DMS79 treated with DMSO at 0.1 percent for 48 hours (cell line): ENCODE data around the gene FBXO31.
A peak's percentile ranks its signal among the peaks of the same experiment; 100 is the strongest.

ENCODE experiments used
- DNase-seq: peaks from one replicate; lab custom pipeline; 2025; lab: John Stamatoyannopoulos, UW

Gene FBXO31

GRCh38 chr16:87327798-87328495 is 55.6 kb downstream of the FBXO31 start:
- DNase-seq = no peak

DNA sequence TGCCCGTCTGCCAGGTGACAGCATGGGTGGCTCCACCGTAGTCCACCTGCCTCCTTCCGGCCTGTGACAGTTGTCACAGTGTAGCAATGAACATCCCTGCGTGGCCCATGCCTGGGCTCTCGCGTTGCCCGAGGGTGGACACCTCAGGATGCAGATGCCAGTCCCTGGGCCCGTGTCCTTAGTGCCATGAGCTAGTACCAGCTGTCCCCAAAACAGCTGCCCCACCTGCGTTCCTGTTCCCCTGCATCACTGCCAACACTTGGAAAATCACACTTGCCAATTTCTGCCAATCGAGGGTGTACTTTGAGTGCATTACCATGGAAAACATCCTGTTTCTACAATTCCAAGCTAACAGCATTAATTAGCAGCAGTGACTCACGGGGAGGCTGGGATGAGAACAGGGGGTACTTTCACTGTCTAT is 57.4 kb downstream of the FBXO31 start:
- DNase-seq = no peak

- DNase-seq = no peak
Observed at GRCh38 chr16:87325423-87325858, 58.1 kb downstream of the FBXO31 start.

- DNase-seq = no peak
Observed at GRCh38 chr16:87324411-87325275, 58.9 kb downstream of the FBXO31 start.

DNA sequence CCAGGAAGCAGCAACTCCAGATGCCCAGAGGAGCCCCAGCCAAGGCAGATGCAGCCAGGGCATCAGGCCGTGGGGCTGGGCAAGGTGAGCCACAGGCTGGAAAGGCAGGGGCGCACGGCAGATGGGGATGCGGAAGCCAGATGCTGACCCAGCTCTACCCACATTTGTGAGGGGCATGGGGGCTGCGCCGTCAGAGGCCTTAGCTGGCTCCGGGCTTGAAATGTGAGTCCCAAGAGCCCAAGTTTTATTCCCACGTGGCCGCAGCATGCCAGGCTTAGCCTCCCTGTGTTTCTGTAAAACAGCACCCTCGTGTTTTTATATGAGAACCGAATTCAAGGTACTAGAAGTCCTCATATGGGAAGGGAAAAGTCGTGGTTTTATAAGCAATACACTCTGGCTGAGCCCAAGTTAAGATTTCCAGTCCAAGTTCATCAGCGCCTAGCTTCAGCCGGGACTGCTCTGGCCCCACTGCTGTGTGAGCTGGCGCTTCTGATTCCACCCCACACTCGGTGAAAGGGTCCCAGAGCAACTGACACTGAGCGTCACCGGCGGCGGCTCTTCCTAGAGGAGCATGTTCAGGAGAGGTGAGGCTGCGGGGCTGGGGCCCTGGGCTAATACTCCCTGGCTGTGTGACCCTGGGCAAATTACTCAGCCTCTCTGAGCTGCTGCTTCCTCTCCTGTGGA is 59.7 kb downstream of the FBXO31 start:
- no peak for DNase-seq

DNA sequence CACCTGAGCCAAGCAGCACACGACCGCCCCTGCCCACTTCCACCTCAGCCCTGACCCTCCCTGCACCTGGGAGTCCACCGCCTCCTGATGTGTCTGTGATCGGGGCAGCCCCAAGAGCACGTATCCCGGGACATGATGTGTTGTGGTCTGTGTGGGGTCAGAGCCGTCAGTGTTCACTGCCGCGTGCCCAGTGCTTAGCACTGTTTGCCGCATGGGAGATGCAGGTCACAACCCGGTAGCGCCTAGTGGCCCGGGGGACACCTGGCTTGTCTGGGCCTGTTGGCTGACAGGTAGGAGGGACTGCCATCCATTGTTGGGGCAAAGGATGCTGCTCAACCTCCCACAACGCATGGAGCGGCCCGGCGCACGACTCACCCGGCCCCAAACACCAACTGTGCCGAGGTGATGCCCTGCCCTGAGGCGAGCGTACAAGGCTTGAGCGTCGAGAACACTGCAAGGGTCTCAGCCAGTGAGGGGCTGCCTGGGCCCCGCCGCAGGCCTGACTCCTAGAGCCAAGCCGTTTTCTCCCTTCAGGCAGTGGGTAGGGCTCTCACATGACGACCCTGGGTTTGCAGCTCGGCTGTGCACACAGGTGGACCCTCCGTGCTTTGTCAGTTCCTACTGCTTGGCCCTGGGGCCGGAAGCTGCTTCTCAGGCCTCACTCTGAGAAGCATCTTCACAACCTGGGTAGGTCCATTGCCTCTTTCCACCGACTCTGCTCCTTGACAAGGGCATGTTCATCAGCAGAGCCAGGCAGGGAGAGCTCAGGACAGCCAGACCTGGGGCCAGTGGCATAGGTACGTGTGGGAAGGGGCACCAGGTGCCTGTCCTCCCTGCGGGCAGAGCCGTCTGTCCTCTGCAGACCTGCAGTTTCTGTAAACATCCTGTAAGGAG is 60.5 kb downstream of the FBXO31 start:
- no peak for DNase-seq

DNA sequence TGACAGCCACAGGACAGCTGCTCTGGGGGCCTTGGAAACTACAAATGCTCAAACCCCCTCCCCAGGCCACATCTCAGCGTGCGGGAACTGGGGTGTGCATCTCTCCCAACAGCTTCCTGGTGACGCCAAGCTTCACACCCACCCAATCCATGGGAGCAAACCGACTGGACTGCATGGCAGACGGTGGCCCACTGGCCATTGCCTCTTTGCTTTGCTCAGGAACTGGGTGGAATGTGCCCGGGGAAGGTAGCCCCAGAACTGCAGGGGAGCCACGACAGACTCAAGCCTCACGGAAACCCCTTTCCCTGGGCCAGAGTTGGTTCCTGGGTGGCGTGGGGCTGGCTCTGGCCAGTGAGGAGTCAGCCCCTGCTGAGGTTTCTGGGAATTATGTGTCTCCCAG is 61.2 kb downstream of the FBXO31 start:
- no peak for DNase-seq

DNA sequence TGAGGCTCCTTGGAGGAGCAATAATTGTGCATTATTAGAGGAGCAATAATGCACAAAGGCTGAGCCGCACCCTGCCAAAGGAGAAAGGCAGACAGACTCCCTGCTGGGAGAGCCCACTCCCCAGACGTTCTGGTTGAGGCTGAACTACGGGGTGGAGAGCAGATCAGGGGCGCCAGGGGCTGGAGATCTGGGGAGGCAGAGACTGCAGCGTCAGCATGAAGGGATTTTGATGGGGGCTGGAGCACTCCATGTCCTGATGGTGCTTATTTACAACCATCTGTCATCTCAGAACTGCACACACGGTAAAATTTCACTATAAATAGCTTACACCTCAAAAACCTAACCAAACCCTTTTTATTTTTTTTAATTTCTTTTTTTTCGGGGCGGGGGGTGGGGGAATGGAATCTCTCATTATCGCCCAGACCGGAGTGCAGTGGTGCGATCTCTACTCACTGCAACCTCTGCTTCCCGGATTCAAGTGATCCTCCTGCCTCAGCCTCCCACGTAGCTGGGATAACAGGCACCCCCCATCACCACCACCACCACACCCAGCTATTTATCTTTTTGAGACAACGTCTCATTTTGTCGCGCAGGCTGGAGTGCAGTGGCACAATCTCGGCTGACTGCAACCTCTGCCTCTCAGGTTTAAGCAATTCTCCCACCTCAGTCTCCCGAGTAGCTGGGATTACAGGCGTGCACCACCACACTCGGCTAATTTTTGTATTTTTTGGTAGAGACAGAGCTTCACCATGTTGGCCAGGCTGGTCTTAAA is 62.1 kb downstream of the FBXO31 start:
- DNase-seq = no peak

DNA sequence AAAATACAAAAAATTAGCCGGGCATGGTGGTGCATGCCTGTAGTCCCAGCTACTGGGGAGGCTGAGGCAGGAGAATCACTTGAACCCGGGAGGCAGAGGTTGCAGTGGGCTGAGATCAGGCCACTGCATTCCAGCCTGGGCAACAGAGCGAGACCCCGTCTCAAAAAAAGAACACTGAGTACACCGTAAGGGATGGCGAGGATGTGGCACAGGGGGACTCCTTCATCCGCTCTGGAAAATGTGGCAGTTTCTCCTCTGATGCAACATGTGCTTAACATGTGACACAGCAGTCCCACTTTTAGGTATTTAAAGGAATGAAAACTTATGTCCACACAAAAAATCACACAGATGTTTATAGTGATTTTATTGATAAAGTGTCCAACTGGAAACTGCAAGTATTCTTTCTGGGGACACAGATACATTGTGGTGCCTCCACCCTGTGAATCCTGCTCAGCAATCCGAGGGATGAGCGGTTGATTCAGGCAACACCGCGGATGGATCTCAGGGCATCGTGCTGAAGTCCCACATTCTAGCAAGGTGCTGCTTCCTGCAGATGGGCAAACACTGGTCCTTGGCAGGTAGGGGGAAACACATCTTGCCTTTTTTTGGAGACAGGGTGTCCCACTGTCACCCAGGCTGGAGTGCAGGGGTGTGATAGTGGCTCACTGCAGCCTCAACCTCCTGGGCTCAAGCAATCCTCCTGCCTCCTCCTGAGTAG is 62.9 kb downstream of the FBXO31 start:
- no peak for DNase-seq

- no peak for DNase-seq
Observed at GRCh38 chr16:87319997-87320491, 63.5 kb downstream of the FBXO31 start.

DNA sequence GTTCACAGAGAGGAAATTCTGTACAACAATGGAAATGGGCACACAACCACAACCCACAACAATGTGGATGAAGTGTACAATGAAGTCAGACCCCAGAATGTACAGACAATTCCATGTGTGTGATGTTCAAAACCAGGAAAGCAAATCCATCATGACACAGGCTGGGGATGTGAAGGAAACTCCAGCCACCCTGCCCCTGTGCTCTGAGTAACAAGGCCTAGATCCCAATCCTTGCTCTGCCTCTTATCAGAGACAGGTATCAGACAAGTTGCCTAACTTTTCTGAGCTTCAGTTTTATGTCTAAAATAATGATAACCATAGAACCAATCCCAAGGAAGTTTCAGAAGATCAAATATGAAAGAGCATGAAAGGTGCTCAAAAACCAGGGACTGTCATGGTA is 64.6 kb downstream of the FBXO31 start:
- no peak for DNase-seq

DNA sequence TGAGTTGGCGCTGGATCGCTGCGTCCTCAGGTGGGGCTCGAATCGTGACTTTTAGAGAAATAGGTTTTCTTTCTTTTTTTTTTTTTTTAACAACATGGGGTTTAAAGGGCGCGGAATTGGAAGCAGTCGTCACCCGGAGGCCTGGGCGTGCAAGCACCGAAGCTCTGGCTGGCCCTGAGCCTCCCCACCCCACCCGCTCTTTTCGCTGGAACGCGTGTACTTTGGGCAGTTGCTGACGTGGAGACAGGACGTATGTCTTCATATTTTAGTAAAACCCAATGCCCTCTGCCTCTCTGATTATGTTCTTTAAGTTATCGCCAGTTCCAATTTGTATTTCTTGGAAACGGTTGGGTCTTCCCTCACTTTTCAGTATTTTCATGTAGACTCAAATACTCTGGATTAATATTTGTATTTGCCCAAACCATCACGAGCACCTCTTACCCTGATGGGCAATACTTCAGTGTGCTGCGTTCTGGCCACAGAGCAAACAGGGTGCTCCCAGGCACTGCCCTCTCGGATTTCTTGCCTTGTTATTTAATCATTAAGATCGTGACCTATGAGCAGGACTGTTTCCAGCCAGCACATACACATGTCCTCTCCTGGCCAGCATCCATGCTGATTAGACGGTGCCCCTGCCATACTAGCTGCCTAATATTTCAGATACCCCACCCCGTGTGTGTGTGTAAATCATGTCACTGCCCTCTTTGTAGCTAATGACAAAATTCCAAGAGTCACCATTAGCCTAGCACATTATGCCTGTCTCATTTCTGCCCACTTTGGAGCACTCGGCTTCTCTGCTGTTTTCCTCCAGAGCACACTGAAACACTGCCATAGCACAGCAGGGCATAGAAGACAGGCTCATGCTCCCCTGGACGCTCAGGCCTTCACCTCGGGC is 65.6 kb downstream of the FBXO31 start:
- DNase-seq = peak; percentile 1

- peak; percentile 67 for DNase-seq
Observed at GRCh38 chr16:87316923-87317749, 66.4 kb downstream of the FBXO31 start, which contains the start of gene C16orf95. TSS of gene C16orf95 (minus strand) at chr16:87317392. CDS start at chr16:87317242, 150 bp downstream.

GRCh38 chr16:87316450-87316922 is 67.1 kb downstream of the FBXO31 start:
- no peak for DNase-seq

DNA sequence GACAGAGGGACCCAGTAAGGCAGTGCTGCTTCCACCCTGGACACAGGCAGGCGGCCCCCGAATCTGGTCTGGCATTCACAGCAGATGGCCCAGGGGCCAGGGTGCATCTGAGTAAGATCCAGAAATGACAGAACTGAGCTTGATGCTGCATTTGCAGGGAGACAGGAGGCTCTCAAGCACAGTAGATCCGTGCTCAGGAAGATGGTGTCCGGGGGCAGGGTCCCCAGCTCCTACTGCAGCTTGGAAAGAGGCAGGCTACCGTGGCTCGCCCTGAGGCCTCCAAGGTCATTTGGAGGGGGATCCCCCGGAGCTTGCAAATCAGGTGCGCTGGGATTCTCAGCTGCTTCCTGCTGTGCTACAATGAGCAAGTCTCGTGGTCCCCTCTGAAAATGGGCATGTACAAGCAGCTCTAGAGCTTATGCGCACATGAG is 68.6 kb downstream of the FBXO31 start:
- DNase-seq = no peak

DNA sequence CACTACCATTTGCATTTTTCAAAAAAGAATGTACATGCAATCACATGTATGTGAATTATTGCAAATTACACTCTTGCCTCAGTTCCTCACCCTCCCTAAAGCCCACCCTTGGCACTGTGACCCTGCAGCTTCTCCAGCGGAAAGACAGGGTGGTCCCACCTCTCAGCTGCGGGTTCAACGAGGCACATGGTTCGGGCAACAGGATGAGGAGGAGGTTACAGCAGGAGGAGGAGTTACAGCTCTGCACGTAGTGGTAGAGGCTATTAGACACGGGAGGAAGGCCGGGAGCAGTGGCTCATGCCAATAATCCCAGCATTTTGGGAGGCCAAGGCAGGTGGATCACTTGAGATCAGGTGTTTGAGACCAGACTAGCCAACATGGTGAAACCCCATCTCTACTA is 71.6 kb downstream of the FBXO31 start:
- no peak for DNase-seq

DNA sequence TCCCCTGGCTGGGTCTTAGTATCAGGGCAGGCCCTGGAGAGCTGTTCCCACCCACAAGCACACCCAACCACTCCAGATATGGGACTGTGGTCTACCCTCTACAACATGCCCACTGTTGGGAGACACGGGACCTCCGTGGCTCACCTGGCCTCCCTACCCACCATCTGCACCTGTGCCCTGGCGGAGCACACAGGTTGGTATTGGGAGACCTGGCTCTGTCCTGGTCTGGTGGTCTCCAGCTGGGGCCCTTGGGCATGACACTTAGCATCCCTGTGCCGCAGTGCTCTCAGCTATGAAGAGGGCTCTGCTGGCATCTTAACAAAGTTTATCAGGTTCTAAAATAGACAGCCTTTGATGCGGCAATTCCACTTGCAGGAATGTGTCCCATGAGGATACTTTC is 72.2 kb downstream of the FBXO31 start:
- no peak for DNase-seq

DNA sequence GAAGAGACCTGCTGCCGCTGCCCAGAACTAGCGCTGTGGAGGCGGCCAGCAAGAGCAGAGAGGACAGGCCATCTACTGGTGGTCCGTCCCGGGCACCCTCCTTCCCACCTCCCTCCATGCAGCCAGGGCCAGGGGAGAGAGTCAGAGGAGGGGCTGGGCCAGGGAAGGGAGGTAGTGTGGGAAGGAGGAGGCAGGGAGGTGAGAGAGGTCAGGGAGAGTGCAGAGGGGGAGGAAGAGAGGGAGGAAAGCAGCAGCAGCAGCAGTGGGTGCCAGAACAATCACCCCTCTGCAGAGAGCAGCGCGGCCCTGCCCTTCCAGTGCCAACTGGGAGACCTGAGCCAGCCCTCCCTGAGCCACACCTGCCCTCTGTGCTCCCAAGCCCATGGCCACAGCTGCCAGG is 73.0 kb downstream of the FBXO31 start:
- DNase-seq = no peak
